ENCODE results near the gene TCF7L2.

DNA sequence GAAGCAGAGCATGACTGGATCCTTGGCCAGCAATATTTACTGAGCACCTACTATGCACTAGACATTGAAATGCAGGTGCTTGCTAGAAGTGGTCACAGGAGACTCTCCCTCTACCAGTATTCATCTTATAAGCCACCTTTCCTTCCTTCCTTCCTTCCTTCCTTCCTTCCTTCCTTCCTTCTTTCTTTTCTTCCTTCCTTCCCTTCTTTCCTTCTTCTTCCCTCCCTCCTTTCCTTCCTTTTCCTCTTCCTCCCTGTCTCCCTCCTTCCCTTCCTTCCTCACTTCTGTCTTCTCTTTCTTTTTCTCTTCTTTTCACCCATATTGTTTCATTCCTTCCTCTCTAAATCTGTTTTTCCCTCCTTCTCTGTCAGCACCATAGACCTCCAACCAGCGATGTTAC lies 47.3 kb upstream of the TCF7L2 start:
- TF ChIP-seq CTCF (IDR thresholded peaks at IDR 0.05) = no peak
- no peak for TF ChIP-seq POLR2A (IDR thresholded peaks at IDR 0.05)
